Measurements from ENCODE around the gene DCTN2. TPM values are rescaled to one million over a fixed set of nuclear protein-coding genes. Genes with fewer than 3 reads are reported as not detected.

DCTN2 gene
- 100 to 1,000 TPM; 110 to 114 TPM for total RNA-seq
- 164 TPM for polyA plus RNA-seq (2013, experiment 1 of 2)
- polyA plus RNA-seq (2013, experiment 2 of 2): 157 TPM
- long read RNA-seq, experiment 1, transcript DCTN2-209 (14 exons, 2,061 nt): major isoform, 16 of 74 reads
- long read RNA-seq, experiment 1, partial matches to known transcripts: 26 of 74 reads
- long read RNA-seq, experiment 1, other reads (novel, unspliced or antisense): 31 of 74 reads
- long read RNA-seq, experiment 2, transcript DCTN2-209 (14 exons, 2,061 nt): major isoform, 148 of 173 reads
- long read RNA-seq, experiment 2, partial matches to known transcripts: 10 of 173 reads
- long read RNA-seq, experiment 2, other reads (novel, unspliced or antisense): 15 of 173 reads
- long read RNA-seq, experiment 3, transcript DCTN2-209 (14 exons, 2,061 nt): major isoform, 631 of 768 reads
- long read RNA-seq, experiment 3, partial matches to known transcripts: 14 of 768 reads
- long read RNA-seq, experiment 3, other reads (novel, unspliced or antisense): 121 of 768 reads
- long read RNA-seq, experiment 4, transcript DCTN2-209 (14 exons, 2,061 nt): major isoform, 225 of 251 reads
- long read RNA-seq, experiment 4, partial matches to known transcripts: 5 of 251 reads
- long read RNA-seq, experiment 4, other reads (novel, unspliced or antisense): 21 of 251 reads

DNA sequence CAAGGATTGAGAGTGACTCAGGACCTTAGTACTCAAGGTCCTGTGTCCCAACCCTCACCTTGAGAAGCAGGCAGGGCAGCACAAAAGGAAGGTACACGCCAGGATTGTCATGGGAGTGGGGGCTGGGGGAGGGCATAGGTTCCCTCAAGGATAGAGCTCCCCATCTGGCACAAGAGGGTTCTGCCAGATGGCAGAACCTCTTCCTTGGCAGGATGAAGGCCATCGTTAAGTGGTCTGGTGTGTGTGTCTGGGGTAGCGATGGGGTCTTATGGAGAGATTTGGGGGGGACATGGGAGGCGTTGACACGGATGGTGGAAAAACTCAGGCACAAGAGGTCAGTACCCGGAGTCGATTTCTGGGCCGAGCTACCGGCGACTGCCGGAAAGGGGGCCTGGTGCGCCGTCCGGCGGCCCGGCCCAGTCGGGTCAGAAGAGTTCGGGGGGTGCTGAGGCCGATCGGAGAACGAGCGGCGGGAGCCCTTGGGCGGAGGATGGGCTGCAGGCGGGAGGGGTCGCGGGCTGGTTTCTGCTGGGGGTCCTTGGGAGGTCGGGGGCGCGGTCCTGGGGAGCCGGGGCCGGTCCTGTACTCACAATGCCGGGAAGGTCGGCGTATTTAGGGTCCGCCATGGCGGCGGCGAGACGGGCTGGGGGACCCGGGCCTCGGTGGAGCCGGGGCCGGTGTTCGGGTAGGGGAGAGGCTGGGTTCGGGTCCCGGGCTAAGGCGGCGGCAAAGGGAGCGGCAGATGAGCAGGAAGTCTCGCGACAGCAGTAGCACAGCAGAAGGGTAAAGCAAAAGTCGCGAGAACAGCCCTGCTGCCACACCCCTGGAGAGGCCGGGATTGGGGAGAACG, at the start of gene DCTN2:
DCTN2 (minus strand) TSS at position 755 of the 850 bp plus-strand sequence; CDS start at position 626, 129 bp downstream.
- Histone ChIP-seq H3K4me3 (ENCODE audit: low read length) (peak within 1 kb of the TSS; percentile 92), H3K27ac (ENCODE audit: low read depth, low read length) (peak within 1 kb of the TSS; percentile 74), H3K36me3 (ENCODE audit: control insufficient read depth, insufficient read depth, low read length) (peaks cover 14% of the 10 kb centered on the region), H3K9me3 (ENCODE audit: control insufficient read depth, low read length) (no peaks in the 10 kb centered on the region), H3K9ac (ENCODE audit: extremely low read depth, low read length, poor library complexity, severe bottlenecking) (peak within 1 kb of the TSS; percentile 86), H3K4me1 (ENCODE audit: control insufficient read depth, insufficient read depth, low read length) (peaks cover 4% of the 10 kb centered on the region), H3K27me3 (ENCODE audit: control insufficient read depth, insufficient read depth, low read length, poor library complexity, severe bottlenecking) (peaks cover 32% of the 10 kb centered on the region)
- DNase-seq: peak; percentile 99
- no peaks in the 10 kb centered on the region for H3K9me3 Mint-ChIP-seq
- no peak for TF ChIP-seq CTCF (conservative IDR thresholded peaks at IDR 0.05)
- peaks cover 38% of the 10 kb centered on the region for H3K27me3 Mint-ChIP-seq (ENCODE audit: insufficient read depth)
- WGBS, 2 experiments (ENCODE audit: insufficient coverage in 1 of 2, insufficient read length in 1 of 2): 0% methylated on average over 13 to 56 of the region's 56 CpGs
- peak within 1 kb of the TSS; percentile 82 for H3K27ac Mint-ChIP-seq
- H3K4me1 Mint-ChIP-seq: peaks cover 17% of the 10 kb centered on the region
- peaks cover 8% of the 10 kb centered on the region for H3K36me3 Mint-ChIP-seq (ENCODE audit: low read depth)
- H3K4me3 Mint-ChIP-seq: peak within 1 kb of the TSS; percentile 97

GRCh38 chr12:57593187-57593586, 46.2 kb upstream of the DCTN2 start:
- H3K9me3 ChIP-seq (ENCODE audit: control insufficient read depth, low read length): no peaks in the 10 kb centered on the region
- 73 to 93% methylated on average over 2 to 4 of the region's 4 CpGs for WGBS, 2 experiments (ENCODE audit: insufficient coverage in 1 of 2, insufficient read length in 1 of 2)
- H3K27ac ChIP-seq (ENCODE audit: low read depth, low read length): no peak overlapping the region
- no peaks in the 10 kb centered on the region for H3K9me3 Mint-ChIP-seq
- no peak for TF ChIP-seq CTCF (conservative IDR thresholded peaks at IDR 0.05)
- H3K9ac ChIP-seq (ENCODE audit: extremely low read depth, low read length, poor library complexity, severe bottlenecking): no peak overlapping the region
- H3K27me3 Mint-ChIP-seq (ENCODE audit: insufficient read depth): peaks cover 3% of the 10 kb centered on the region
- peaks cover 27% of the 10 kb centered on the region for H3K4me1 Mint-ChIP-seq
- no peak overlapping the region for H3K27ac Mint-ChIP-seq
- peaks cover 12% of the 10 kb centered on the region for H3K27me3 ChIP-seq (ENCODE audit: control insufficient read depth, insufficient read depth, low read length, poor library complexity, severe bottlenecking)
- H3K36me3 Mint-ChIP-seq (ENCODE audit: low read depth): peaks cover 33% of the 10 kb centered on the region
- peaks cover 30% of the 10 kb centered on the region for H3K36me3 ChIP-seq (ENCODE audit: control insufficient read depth, insufficient read depth, low read length)
- H3K4me1 ChIP-seq (ENCODE audit: control insufficient read depth, insufficient read depth, low read length): peaks cover 6% of the 10 kb centered on the region
- no peak overlapping the region for H3K4me3 Mint-ChIP-seq
- H3K4me3 ChIP-seq (ENCODE audit: low read length): no peak overlapping the region
- peak; percentile 43 for DNase-seq

DNA sequence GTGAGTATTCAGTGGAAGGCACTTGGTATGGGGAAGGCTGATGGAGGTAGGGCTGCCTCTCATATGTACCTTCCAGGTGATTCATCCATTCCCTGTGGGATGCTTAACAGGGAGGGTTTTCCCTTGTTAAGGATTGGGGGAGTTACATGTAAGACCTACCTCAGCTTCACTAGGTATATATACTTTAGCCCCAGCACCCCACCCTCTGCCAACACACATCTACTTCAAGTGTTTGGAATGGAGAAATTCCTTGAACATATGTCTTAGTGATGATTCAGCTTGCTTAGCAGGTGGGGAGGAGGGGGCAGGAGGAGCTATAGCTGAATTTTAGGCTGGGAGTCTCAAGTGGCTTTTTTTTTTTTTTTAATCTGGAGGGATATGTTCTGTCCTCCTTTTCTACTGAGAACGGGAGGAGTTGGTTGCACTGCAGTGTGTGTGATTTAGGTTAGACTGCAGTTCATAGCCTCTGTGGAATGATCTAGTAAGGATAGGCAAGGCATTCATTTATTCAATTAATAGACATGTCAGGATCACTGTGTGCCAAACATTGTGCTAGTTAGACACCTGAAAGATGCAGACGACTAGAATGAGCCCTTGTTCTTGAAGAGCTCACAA, 45.7 kb upstream of the DCTN2 start:
- Histone ChIP-seq H3K36me3 (ENCODE audit: control insufficient read depth, insufficient read depth, low read length) (peaks cover 30% of the 10 kb centered on the region), H3K27ac (ENCODE audit: low read depth, low read length) (no peak overlapping the region), H3K9ac (ENCODE audit: extremely low read depth, low read length, poor library complexity, severe bottlenecking) (no peak overlapping the region), H3K4me3 (ENCODE audit: low read length) (peak overlapping the region; percentile 97), H3K4me1 (ENCODE audit: control insufficient read depth, insufficient read depth, low read length) (peaks cover 6% of the 10 kb centered on the region), H3K9me3 (ENCODE audit: control insufficient read depth, low read length) (no peaks in the 10 kb centered on the region), H3K27me3 (ENCODE audit: control insufficient read depth, insufficient read depth, low read length, poor library complexity, severe bottlenecking) (peaks cover 17% of the 10 kb centered on the region)
- TF ChIP-seq CTCF (conservative IDR thresholded peaks at IDR 0.05): no peak
- Mint-ChIP-seq H3K27ac (no peak overlapping the region), H3K27me3 (ENCODE audit: insufficient read depth) (peaks cover 3% of the 10 kb centered on the region), H3K36me3 (ENCODE audit: low read depth) (peaks cover 31% of the 10 kb centered on the region), H3K4me1 (peaks cover 27% of the 10 kb centered on the region), H3K9me3 (no peaks in the 10 kb centered on the region), H3K4me3 (peak overlapping the region; percentile 84)
- WGBS, 2 experiments (ENCODE audit: insufficient coverage in 1 of 2, insufficient read length in 1 of 2): 76 to 82% methylated on average over 1 to 2 of the region's 2 CpGs
- peak; percentile 36 for DNase-seq
